Measurements from ENCODE around the gene MSRB1.

GRCh38 chr16:1961651-1962067 lies 18.7 kb upstream of the MSRB1 start:
- TF ChIP-seq MAX (IDR thresholded peaks at IDR 0.05; ENCODE audit: insufficient read depth, insufficient read length) = no peak
- TF ChIP-seq POLR2A (IDR thresholded peaks at IDR 0.05; ENCODE audit: low read depth, low read length) = no peak
- TF ChIP-seq EZH2 (IDR thresholded peaks at IDR 0.05; ENCODE audit: borderline replicate concordance, low read depth, low read length, severe bottlenecking) = no peak
- TF ChIP-seq, protein P1, sequence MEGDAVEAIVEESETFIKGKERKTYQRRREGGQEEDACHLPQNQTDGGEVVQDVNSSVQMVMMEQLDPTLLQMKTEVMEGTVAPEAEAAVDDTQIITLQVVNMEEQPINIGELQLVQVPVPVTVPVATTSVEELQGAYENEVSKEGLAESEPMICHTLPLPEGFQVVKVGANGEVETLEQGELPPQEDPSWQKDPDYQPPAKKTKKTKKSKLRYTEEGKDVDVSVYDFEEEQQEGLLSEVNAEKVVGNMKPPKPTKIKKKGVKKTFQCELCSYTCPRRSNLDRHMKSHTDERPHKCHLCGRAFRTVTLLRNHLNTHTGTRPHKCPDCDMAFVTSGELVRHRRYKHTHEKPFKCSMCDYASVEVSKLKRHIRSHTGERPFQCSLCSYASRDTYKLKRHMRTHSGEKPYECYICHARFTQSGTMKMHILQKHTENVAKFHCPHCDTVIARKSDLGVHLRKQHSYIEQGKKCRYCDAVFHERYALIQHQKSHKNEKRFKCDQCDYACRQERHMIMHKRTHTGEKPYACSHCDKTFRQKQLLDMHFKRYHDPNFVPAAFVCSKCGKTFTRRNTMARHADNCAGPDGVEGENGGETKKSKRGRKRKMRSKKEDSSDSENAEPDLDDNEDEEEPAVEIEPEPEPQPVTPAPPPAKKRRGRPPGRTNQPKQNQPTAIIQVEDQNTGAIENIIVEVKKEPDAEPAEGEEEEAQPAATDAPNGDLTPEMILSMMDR (IDR thresholded peaks at IDR 0.05; ENCODE audit: extremely low read depth in 1 of 2, insufficient read depth in 1 of 2, low read depth in 1 of 2, low read length in 2 of 2) = no peak
- TF ChIP-seq POLR2AphosphoS5 (IDR thresholded peaks at IDR 0.05; ENCODE audit: insufficient read depth, low read depth, low read length) = no peak
- TF ChIP-seq MYC (IDR thresholded peaks at IDR 0.05; ENCODE audit: low read depth, low read length) = no peak
- TF ChIP-seq JUN (IDR thresholded peaks at IDR 0.05; ENCODE audit: borderline replicate concordance, insufficient read depth, insufficient read length, low read depth) = no peak
- TF ChIP-seq GATA2 (IDR thresholded peaks at IDR 0.05; ENCODE audit: insufficient read depth, insufficient read length, low read depth, low read length) = no peak

All from endothelial cell of umbilical vein (primary cell).